GM21528 (cell line): ENCODE measurements around the gene CST5.
"Not testable (repeated sequence)": the region's sequence is repeated elsewhere in the genome, so short reads cannot be mapped to it uniquely, and the experiment has no call there.

ENCODE experiments used
- ATAC-seq: cut with Tn5 transposase; IDR thresholded peaks from one replicate; pipeline ENCODE4 v1.9.1; 2021; ENCODE audit warnings: mild to moderate bottlenecking, moderate library complexity; ENCODE audit not compliant: unreplicated experiment, low FRiP score

Gene CST5

GRCh38 chr20:23890867-23891266 is 11.3 kb upstream of the CST5 start:
- not testable (repeated sequence) for ATAC-seq

- no peak for ATAC-seq
These were observed 10.2 kb upstream of the CST5 start for GRCh38 chr20:23889775-23890187.

GRCh38 chr20:23887856-23888255 is 8.3 kb upstream of the CST5 start:
- ATAC-seq: no peak

- ATAC-seq: no peak
These were observed 5.2 kb upstream of the CST5 start for GRCh38 chr20:23884771-23885162.

- ATAC-seq: no peak
These were observed 4.7 kb upstream of the CST5 start for GRCh38 chr20:23884136-23884770.

GRCh38 chr20:23881371-23881770 is 1.8 kb upstream of the CST5 start:
- ATAC-seq: no peak

GRCh38 chr20:23880417-23880816 is 869 bp upstream of the CST5 start:
- no peak for ATAC-seq

- no peak for ATAC-seq
These were observed 345 bp upstream of the CST5 start for GRCh38 chr20:23879811-23880374.

- ATAC-seq: no peak
These were observed 761 bp downstream of the CST5 start for GRCh38 chr20:23878787-23879186.

- ATAC-seq: not testable (repeated sequence)
These were observed 1.5 kb downstream of the CST5 start for GRCh38 chr20:23878016-23878542.

- ATAC-seq: no peak
These were observed 2.0 kb downstream of the CST5 start for GRCh38 chr20:23877524-23877923.

- ATAC-seq: no peak
These were observed 3.8 kb downstream of the CST5 start for GRCh38 chr20:23875606-23876237.

- no peak for ATAC-seq
These were observed 4.8 kb downstream of the CST5 start for GRCh38 chr20:23874747-23875146.

GRCh38 chr20:23873370-23874015 is 6.1 kb downstream of the CST5 start:
- ATAC-seq: no peak

- ATAC-seq: no peak
These were observed 7.5 kb downstream of the CST5 start for GRCh38 chr20:23872065-23872464.

- ATAC-seq: no peak
These were observed 9.1 kb downstream of the CST5 start for GRCh38 chr20:23870461-23870860.

- ATAC-seq: no peak
These were observed 10.0 kb downstream of the CST5 start for GRCh38 chr20:23869520-23869919.

- ATAC-seq: no peak
These were observed 11.2 kb downstream of the CST5 start for GRCh38 chr20:23868321-23868720.

GRCh38 chr20:23867152-23867776 is 12.3 kb downstream of the CST5 start:
- ATAC-seq: no peak

GRCh38 chr20:23860771-23861170 is 18.8 kb downstream of the CST5 start:
- not testable (repeated sequence) for ATAC-seq
